ENCODE data around the gene CCNY.
"Not testable (repeated sequence)": the region's sequence is repeated elsewhere in the genome, so short reads cannot be mapped to it uniquely, and the experiment has no call there.

Gene CCNY

DNA sequence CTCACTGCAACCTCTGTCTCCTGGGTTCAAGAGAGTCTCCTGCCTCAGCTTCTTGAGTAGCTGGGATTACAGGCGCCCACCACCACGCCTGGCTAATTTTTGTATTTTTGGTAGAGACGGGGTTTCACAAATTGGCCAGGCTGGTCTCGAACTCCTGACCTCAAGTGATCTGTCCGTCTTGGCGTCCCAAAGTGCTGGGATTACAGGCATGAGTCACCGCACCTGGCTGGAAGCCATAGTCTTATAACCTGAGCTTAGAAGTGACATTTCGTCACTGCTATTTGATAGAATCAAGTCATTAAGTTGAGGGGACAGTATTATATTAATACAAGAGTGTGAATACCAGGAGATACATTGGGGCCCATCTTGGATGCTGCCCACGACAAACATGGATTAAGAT is 17.9 kb downstream of the CCNY start:
- not testable (repeated sequence) for DNase-seq (ENCODE audit: low read depth in 2 of 2)

DNA sequence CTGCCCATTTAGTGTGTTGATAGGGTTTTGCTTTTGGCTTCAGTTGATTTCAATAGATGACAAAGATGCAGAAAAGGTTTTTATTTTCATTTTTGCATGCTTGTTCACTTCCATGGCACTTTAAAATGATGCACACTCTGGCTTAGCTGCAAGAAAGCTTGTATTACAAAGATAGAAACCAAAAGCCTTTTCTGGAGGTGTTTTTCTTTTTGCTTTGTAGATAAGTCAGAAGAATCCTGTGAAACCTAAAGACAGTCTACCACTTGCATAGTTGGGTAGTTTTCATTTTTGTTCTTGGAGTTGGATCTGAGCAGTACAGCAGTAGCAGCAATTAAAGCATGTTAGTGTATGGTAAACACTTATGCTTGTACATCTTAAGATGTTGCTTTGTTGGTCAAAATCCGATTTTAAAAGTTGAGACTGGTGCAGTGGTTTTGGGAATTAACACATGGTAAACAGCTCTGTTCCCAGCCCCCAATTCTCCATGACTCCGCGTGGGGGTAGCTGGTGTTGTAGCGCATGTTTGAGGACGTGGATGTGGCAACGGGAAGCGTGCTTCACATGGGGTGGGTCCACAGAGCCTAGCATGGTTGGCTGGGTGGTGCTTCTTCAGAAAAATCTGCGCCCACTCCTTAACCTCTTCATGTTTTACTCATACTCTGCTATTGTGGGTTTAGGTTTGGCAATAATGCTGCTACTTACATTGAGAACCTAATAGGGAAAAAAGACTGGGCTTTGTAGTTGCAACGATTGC is 19.8 kb downstream of the CCNY start:
- DNase-seq (ENCODE audit: low read depth in 2 of 2), result no peak

DNA sequence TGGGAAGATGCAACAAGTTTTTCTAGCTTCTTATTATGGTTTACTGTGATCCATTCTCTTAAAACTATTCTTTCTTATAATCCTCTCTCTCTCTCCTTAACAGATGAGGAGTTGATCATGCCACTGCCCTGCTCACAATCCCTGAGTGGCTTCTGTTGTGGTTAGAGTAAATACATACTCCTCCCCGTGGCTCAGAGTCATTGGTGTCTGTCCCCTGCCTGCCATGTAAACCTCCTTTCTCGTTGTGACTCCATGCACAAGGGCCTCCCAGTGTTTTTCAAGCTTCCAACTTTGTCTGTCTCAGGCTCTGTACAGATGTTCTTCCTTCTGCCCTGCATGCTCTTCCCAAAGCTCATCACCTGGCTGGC is 20.4 kb downstream of the CCNY start:
- no peak for DNase-seq (ENCODE audit: low read depth in 2 of 2)

DNA sequence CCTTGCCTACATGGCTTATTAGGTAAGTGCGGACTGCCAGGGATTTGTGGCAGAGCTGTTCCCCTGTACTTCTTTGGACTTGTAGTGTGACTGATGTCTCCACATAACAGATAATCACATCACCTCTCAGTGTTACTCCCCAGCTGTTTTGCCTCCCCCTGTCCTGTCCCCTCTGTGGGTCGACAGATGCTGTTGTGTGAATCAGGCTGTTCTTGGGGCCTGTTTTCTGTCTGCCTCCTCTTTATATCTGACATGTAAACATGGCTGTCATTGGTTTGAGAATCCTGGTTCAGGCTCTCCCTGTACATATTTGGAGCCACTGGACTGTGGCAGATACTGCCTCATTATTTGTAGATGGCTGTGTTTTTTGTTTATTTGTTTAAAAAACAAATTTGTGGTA is 22.7 kb downstream of the CCNY start:
- no peak for DNase-seq (ENCODE audit: low read depth in 2 of 2)

DNA sequence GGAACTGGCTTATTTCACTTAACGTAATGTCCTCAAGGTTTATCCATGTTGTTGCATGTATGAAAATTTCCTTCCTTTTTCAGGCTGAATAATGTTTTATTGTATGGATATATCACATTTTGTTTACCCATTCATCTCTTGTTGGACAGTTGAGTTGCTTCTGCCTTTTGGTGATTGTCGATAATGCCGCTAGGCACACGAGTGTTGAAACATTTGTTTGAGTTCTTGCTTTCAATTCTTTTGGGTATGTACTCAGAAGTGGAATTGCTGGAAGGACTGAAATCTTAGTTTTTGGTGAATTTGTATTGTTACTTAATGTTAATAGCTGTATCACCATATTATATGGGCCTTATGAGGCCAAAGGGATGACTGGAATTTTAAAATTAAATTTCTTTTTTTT is 23.6 kb downstream of the CCNY start:
- no peak for DNase-seq (ENCODE audit: low read depth in 2 of 2)

DNA sequence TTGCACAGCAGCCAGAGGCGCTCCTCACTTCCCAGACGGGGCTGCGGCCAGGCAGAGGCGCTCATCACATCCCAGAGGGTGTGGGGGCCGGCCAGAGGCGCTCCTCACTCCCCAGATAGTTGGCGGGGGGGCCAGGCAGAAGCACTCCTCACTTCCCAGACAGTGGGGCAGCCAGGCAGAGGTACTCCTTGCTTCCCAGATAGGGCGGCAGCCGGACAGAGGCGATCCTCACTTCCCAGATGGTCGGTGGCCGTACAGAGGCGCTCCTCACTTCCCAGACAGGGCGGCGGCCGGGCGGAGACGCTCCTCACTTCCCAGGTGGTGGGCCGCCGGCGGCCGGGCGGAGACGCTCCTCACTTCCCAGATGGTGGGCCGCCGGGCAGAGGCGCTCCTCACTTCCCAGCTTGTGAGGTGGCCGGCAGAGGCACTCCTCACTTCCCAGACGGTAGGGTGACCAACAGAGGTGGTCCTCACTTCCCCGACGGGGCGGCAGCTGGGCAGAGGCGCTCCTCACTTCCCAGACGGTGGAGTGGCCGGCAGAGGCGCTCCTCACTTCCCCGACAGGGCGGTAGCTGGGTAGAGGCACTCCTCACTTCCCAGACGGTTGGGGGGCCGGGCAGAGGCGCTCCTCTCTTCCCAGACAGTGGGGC is 26.5 kb downstream of the CCNY start:
- DNase-seq (ENCODE audit: low read depth in 2 of 2), result no peak

DNA sequence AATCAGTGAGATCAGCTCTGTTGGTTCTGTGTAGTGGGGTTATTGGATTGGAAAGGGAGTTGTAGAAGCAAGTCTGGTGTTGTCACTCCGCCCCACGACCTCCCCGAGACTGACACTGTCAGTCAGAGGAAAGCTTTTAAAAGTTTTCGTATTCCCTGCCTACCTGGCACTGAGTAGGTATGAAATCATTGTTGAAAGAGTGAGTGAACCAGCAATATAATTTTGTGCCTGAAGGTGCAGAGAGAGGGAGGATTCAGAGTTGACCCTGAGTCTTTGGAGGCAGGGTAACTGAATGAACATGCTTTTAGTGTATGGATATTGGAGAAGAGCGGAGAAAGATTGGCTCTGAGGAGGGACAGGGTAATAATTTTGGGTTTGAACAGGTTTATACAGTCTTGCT is 27.3 kb downstream of the CCNY start:
- no peak for DNase-seq (ENCODE audit: low read depth in 2 of 2)

DNA sequence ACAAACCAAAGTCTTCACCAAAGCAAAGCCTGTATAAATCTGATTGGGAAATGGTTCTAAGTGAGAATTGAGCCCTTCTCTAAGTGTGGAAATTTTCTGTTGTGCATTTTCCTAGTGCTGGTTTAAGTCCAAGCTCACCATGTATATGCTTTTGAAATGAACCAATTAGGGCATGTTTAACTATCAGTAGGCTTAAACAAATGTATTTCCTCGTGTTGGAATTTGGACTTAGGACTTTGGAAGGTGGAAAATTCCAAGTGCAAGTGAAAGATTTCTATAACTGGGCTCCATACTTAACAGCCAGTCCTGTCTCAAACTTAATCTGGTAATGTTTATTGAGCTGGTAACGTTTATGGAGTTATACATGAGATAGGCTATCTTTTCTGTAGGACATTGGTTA is 28.5 kb downstream of the CCNY start:
- DNase-seq (ENCODE audit: low read depth in 2 of 2), result no peak

DNA sequence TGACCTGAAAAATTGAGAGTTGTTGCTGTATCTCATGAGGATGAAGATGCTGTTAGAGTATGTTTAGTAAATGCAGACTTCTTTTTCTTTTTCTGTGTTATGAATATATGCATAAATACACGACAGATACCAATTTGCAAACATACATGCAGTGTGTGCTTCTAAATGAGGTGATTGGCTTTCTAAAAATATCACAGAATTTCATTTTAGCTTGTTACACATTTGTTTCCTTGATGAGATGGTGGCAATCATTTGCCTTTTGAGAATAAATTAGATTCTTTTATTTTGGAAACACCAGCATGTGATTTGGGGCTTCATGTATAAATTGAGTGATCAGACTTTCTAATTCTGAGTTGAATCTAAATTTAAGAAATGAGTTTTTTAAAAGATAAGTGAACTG is 29.7 kb downstream of the CCNY start:
- no peak for DNase-seq (ENCODE audit: low read depth in 2 of 2)

DNA sequence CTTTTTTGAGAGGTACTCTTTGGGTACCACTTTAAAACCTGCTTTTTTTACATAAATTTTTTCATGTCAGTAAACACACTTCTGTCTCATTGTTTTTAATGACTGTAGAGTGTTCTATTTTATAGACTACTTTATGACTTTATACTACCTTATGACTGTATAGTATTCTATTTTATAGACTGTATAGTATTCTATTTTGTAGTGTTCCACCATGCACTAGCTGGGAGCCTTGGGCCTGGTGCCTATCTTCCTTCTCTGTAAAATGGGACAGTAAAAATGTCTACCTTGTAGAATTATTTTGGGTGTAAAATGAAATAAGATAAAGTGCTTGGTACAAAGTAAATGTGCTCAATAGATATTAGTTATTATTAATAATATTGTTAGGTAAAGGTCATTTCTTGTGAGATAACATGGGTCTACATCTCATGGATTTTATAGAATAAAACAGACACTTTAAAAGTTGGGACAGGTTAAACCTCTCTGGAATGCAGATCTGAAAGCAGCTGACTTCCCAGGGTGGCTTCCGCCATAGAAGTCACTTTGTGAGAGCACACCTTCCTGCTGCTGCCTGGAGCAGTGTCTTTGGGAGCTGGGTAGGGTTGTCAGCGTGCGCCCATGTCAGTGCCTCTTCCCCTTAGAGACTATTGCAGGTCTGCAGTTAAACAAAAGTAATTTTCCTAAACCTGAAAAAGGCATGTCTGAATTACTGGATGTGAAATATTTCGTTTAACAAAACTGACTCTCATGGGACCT is 31.0 kb downstream of the CCNY start:
- DNase-seq (ENCODE audit: low read depth in 2 of 2), result no peak

DNA sequence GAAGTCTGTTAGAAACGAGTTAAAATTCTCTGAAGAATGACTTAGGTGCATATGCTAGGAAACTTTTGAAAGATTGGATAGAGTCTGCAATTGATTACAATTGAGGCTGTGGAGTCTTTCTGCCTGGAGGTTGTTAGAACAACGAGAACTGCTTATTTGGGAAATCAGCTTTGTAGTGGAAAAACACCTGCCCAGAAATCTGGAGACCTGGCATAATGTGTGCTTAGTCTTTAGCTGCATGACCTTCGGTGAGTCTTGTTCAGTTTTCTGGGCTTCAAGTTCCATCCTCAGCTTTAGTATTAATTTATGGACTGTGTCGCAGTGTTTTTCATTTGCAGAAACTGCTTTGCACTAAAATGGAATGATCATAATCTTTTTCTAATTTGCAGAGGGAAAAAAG is 31.7 kb downstream of the CCNY start:
- no peak for DNase-seq (ENCODE audit: low read depth in 2 of 2)

DNA sequence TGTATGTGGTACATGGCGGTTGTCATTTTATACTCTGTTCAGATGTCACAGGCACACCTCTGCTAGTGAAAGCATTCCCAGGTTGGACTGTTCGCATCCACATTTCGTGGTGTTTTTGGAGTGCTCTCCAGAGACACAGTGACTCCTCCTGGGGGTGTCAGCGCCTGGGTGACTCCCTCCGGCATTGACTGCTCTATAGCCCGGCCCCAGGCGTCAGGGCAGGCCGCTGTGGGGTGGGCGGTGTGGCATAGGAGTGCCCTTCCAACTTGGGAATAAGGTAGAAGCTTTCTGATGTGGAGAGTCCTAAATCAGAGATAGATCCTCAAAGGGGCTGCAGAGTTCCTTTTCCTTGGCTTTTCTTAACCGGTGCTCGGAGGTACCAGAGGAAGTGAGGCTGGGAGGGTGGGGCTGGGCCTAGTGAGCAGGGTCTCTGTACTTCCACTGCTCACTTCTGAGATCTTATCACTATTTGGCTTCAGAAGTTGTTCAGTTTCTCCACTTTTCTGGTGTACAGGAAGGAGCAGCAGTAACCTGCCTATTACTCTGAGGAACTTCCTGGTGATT is 32.3 kb downstream of the CCNY start:
- DNase-seq (ENCODE audit: low read depth in 2 of 2), result no peak

DNA sequence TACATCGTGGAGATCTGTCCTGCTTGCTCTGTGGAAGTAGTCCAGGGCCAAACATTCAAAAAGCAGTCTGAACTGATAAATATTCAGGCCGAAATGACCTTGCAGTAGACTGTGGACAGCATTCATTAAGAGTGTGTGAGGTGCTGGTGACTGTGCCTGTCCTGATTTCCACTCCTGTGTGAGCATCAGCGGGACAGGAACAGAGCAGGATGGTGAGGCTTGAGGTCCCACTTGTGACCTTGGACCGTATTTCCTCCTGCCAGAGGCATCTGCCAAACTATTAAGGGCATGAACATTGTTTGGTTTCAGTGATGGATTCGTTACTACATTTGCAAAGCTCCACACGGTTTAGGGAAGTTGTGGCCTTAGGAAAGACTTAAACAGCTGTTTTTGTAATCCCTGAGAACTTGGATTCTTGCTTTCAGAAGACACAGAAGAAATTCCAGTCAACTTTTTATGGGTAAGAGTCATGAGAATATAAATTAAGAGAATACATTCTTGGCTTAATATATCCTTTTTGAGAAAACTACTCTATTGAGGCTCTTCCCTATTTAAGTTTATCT is 32.8 kb downstream of the CCNY start:
- no peak for DNase-seq (ENCODE audit: low read depth in 2 of 2)

DNA sequence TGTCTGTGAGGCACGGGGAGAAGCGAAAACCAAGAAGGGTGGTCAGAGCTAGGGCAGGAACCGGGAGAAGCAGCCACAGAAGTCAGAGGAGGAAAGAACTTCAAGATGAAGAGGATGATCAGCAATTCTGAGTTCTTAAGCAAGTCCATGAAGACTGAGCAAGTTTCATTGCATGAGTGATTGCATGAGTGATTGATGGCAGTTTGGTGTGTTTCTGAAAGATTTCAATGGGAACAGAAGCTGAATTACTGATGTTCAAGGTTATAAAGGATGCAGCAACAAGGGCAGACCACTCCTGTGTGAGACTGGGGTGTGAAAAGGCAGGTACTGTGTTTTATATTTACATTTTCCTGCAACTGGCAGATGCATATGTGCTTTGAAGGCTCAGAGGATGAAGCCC is 35.4 kb downstream of the CCNY start:
- no peak for DNase-seq (ENCODE audit: low read depth in 2 of 2)

DNA sequence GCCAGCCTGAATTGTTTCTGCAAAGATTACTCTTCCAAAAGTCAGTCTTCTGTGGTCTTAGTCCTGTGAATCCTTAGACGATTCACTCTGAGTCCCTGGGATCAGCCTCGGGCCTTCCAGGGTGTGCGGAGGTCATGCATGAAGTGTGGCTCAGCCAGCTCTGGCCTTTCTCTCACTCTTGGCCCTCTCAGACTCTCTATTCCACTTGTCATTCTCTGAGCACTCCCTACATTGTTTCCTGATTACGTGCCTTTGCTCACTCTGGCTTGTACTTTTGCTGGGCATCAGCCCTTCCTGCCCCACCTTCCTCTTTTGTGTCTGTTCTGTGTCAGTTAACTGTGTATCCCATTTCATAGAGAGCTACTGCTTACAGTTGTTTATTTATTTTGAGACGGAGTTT is 36.0 kb downstream of the CCNY start:
- no peak for DNase-seq (ENCODE audit: low read depth in 2 of 2)

DNA sequence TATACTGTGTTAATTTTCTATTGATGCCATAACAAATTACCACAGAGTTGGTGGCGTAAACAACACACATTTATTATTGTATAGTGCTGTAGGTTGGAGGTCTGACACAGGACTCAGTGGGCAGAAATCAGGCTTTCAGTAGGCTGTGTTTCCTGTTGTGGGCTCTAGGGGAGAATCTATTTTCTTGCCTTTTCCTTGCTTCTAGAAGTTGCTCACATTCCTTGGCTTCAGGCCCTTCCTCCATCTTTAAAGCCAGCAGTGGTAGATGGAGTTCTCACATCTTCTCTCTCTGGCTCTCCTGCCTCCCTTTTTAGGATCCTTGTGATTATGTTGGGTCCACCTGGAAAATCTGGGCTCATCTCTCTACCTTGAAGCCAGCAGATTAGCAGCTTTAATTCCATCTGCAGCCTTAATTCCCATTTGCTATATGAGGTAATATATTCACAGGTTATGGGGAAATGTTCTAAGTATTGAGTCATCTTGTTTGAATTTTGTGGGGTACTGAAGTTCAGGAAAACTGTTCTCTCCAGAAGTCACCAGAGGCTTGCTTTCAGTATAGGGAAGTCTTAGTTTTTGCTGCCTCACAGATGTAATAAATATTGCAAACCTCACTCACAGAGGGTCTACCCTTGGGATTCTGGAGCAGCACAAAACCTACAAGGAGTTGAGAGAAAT is 38.9 kb downstream of the CCNY start:
- no peak for DNase-seq (ENCODE audit: low read depth in 2 of 2)

DNA sequence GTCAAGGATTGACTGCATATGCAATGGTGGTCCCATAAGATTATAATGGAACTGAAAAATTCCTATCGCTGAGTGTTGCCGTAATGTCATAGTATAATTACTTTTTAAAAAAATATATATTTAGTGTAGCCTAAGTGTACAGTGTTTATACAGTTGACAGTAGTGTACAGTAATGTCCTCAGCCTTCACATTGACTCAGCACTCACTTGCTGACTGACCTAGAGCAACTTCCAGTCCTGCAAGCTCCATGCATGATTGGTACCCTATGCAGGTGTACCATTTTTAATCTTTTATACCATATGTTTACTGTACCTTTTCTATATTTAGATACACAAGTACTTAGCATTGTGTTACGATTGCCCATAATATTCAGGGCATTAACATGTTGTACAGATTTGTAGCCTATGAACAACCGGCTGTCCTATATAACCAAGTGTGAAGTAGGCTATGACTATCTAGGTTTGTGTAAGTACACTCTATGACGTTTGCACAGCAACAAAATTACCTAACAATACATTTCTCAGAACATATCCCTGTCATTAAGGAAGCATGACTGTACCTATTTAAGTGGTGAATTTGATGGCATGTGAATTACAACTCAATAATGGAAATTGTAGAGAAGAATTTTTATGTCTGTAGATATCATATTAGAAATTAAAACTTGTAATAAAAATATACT is 40.9 kb downstream of the CCNY start:
- DNase-seq (ENCODE audit: low read depth in 2 of 2), result no peak

DNA sequence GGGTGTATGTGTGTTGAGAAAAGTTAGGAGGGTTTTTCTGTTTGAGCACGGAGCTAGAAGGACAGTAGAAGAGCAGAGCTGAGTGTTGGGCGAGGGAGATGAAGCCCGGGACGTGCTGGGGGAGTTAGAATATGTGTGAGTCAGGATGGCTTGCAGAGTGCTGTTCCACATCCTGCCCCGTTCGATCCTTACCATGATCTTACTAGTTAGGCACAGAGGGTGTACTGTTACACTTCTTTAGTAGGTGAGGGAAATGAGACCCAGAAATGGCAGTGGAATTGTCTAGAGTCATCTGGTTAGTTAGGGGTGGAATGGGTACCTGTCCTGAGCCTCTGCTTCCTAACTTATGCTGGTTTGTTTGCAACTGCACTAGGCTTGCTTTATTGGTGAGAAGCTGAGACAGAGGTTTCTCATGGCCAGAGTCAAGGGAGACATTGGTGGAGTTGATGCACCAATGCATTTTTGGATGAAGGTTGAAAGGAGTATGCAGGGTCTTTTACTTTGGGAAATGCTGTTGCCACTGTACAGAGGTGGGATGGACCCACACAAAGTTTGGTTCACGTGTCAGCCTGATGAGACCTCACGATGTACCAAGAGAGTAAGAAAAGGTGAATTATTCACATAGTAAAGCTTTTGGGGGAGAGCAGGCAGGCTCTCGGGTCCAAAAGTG is 42.4 kb downstream of the CCNY start:
- DNase-seq (ENCODE audit: low read depth in 2 of 2), result no peak

DNA sequence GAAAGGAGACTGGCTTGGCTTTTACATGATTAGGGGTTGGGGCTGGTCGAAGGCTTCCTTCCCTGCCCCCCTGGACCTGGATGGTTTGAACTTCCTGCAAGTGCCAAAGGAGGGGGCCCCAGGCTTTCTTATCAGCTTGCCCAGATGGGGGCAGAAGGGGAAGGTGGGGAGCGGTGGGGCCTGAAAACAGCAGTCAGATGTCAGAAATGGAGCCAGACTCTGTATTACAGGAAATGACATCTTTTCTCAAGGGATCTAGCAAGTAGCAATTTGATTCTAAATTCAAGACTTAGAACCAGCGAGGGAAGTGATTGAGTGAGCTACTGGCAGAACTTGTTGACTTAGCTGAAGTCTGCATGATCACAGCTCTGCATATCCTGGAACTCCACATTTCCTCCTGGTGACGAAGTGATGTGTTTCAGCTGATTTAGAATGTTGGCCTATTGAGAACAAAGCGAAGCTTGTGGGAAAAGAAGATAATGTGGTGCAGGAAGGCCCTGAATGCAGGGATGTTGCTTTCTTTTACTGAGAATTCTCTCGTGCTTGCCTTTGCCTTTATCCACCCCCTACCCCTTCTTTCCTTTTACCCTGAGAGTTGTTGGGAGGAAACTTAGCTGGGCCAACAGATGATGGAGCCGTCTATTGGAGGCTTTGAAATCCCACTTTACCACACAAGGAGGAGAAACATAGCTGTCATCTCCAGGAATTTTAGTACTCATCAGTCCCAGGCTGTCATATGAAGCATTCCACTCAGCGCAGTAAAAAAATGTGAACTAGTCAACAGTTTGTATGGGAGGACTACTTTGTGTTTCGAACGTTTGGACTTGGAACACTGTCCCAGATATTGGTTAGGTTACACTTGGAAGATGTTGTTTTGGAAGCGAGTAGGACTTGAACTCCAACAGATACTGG is 43.2 kb downstream of the CCNY start:
- peak; percentile 37 to 39 for DNase-seq (ENCODE audit: low read depth in 2 of 2)

DNA sequence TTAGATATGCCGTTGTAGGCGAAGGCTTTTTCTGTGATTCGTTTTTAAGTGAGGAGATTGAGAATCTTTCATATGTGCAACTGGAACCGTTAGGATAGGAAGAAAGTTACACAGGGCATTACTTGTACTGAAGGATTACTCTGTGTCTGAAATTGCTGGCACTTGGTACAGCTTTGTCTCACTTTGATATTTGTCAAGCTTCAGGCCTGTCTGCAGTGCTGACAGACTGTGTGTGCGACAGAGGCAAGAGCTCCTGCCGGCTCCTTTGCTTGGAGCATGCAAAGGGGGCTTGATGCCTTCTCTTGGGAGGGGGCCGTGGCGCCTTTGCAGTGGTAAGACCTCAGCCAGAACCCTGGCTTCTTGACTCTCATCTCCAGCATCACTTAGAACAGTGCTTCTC is 45.8 kb downstream of the CCNY start:
- no peak for DNase-seq (ENCODE audit: low read depth in 2 of 2)
